Uterus (tissue), 2 donors: ENCODE data around the gene NT5M.

Experiments used
- POLR2A ChIP-seq, 2 donors: fragments of 450-650 bp; IDR thresholded peaks; one replicate each; pipeline ENCODE4 v1.6.1; 2016; ENCODE audit warnings: antibody characterized with exemption in 2 of 2, mild to moderate bottlenecking in 1 of 2, moderate library complexity in 1 of 2
- TF ChIP-seq, protein P1 (sequence below), 4 experiments: fragments of 200-600 bp in 2 of 4; fragments of 450-650 bp in 2 of 4; sonication (generic) in 2 of 4; IDR thresholded peaks; one replicate each; pipeline ENCODE4 v1.5.1; 2016 to 2019; ENCODE audit warnings: antibody characterized with exemption in 4 of 4, mild to moderate bottlenecking in 2 of 4, moderate library complexity in 1 of 4

DNA sequence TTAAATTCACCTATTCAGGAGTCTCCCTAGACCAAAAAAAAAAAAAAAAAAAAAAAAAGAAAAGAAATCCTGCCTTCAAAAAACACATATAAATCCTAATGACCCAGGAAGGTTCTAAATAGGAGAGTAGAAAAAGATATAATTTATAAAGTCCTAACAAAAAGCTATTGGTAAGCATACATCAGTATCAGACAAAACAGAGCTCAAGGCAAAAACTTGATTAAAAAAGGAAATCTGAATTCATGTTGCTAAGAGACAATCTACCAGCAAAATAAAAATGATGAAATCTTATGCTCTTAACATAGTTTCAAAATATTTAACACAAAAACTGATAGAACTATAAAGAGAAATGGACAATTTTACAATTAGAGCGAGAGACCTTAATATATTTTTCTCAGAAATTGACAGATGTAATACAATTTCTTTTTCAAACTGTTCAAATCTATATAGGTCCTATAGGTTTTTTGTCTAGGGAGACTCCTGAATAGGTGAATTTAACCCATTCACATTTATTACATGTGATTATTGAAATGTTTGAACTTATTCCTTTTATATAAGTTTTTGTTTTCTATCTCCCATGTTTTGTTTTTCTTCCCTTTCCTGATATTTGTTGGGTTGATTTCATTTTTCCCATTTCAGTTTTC, 57.0 kb downstream of the NT5M start:
- TF ChIP-seq, protein P1, sequence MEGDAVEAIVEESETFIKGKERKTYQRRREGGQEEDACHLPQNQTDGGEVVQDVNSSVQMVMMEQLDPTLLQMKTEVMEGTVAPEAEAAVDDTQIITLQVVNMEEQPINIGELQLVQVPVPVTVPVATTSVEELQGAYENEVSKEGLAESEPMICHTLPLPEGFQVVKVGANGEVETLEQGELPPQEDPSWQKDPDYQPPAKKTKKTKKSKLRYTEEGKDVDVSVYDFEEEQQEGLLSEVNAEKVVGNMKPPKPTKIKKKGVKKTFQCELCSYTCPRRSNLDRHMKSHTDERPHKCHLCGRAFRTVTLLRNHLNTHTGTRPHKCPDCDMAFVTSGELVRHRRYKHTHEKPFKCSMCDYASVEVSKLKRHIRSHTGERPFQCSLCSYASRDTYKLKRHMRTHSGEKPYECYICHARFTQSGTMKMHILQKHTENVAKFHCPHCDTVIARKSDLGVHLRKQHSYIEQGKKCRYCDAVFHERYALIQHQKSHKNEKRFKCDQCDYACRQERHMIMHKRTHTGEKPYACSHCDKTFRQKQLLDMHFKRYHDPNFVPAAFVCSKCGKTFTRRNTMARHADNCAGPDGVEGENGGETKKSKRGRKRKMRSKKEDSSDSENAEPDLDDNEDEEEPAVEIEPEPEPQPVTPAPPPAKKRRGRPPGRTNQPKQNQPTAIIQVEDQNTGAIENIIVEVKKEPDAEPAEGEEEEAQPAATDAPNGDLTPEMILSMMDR (IDR thresholded peaks at IDR 0.05) = no peak
- TF ChIP-seq POLR2A (IDR thresholded peaks at IDR 0.05) = no peak
